22Rv1 (cell line): Measurements from ENCODE around the gene SEMA7A.

Experiments used
- ZFX ChIP-seq: fragments of 450-650 bp; IDR thresholded peaks from 2 replicates; pipeline ENCODE4 v1.6.1; 2017; ENCODE audit warnings: antibody characterized with exemption, borderline replicate concordance
- TF ChIP-seq, protein P1 (sequence below): fragments of 450-650 bp; IDR thresholded peaks from 2 replicates; pipeline ENCODE4 v1.5.1; 2017; ENCODE audit warnings: mild to moderate bottlenecking

GRCh38 chr15:74381481-74381880, 52.3 kb downstream of the SEMA7A start:
- TF ChIP-seq, protein P1, sequence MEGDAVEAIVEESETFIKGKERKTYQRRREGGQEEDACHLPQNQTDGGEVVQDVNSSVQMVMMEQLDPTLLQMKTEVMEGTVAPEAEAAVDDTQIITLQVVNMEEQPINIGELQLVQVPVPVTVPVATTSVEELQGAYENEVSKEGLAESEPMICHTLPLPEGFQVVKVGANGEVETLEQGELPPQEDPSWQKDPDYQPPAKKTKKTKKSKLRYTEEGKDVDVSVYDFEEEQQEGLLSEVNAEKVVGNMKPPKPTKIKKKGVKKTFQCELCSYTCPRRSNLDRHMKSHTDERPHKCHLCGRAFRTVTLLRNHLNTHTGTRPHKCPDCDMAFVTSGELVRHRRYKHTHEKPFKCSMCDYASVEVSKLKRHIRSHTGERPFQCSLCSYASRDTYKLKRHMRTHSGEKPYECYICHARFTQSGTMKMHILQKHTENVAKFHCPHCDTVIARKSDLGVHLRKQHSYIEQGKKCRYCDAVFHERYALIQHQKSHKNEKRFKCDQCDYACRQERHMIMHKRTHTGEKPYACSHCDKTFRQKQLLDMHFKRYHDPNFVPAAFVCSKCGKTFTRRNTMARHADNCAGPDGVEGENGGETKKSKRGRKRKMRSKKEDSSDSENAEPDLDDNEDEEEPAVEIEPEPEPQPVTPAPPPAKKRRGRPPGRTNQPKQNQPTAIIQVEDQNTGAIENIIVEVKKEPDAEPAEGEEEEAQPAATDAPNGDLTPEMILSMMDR = no peak
- TF ChIP-seq ZFX = no peak
